IMR-90 (cell line): ENCODE data around the gene USP25.

Experiments used
- CEBPB ChIP-seq: IDR thresholded peaks from 2 replicates; pipeline ENCODE4 v1.6.1; 2012; ENCODE audit warnings: low read depth, low read length, improper control_type of control experiment
- CTCF ChIP-seq: conservative IDR thresholded peaks from 2 replicates; pipeline ENCODE4 v1.5.1; 2012; ENCODE audit warnings: mild to moderate bottlenecking, low read depth, low read length, improper control_type of control experiment
- SMC3 ChIP-seq: fragments of 150-350 bp; IDR thresholded peaks from 2 replicates; pipeline ENCODE4 v1.6.1; 2016; ENCODE audit warnings: low read depth, mild to moderate bottlenecking, antibody characterized with exemption, low read length, moderate library complexity

GRCh38 chr21:15875286-15875685 is 145.5 kb downstream of the USP25 start:
- TF ChIP-seq CEBPB (no peak), CTCF (no peak), SMC3 (no peak)
